ENCODE results near the gene SPTBN4.

The SPTBN4 gene

DNA sequence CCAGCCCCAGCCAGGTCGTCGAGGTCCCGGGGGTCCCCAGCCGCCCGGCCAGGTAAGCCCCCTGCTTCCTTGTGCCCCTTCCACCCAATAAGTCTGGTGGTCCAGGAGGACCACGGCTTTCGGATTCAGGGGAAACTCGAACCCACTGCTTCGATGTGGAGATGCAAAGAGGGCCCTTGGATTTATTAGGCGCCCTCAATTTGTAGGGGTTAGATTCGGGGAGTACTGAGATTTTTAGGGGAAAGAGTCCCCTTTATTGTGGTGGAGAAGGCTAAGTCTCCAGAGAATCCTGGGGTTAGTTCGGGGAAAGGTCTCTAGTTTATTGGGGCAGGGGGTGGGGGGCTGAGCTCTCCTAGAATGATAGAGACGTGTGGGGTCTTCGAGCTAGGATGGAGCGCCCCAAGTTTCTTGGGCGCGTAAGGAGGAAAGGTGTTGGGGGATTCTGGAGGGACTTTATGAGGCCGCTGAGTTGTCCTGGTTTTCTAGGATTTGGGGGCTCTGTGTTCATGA lies 130.6 kb downstream of the SPTBN4 start (continued):
- TF ChIP-seq, protein P1, sequence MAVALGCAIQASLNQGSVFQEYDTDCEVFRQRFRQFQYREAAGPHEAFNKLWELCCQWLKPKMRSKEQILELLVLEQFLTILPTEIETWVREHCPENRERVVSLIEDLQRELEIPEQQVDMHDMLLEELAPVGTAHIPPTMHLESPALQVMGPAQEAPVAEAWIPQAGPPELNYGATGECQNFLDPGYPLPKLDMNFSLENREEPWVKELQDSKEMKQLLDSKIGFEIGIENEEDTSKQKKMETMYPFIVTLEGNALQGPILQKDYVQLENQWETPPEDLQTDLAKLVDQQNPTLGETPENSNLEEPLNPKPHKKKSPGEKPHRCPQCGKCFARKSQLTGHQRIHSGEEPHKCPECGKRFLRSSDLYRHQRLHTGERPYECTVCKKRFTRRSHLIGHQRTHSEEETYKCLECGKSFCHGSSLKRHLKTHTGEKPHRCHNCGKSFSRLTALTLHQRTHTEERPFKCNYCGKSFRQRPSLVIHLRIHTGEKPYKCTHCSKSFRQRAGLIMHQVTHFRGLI (tag by site-specific recombination; IDR thresholded peaks at IDR 0.05): peak; percentile 16; the same call in 1 of the 2 replicates
- no peak for TF ChIP-seq ZEB2 (tag by site-specific recombination; IDR thresholded peaks at IDR 0.05)
- no peak for TF ChIP-seq ZNF354C (tag by site-specific recombination; IDR thresholded peaks at IDR 0.05; ENCODE audit: borderline replicate concordance, low read depth)

GRCh38 chr19:40598121-40598917 lies 131.5 kb downstream of the SPTBN4 start:
- Histone ChIP-seq H3K36me3 (ENCODE audit: control insufficient read depth in 2 of 2, insufficient read depth in 1 of 2, low read length in 2 of 2) (no peaks in the 10 kb centered on the region), H3K4me1 (ENCODE audit: control insufficient read depth, insufficient read depth, low read length) (peaks cover 57% of the 10 kb centered on the region), H3K4me3 (ENCODE audit: low read depth, low read length) (peak overlapping the region; percentile 33), H3K27ac (ENCODE audit: extremely low read depth, low read depth, low read length) (peak overlapping the region; percentile 60; the same call in 1 of the 2 replicates), H3K9me3 (ENCODE audit: control insufficient read depth, insufficient read depth, low read depth, low read length) (no peaks in the 10 kb centered on the region)
- ChIA-PET POLR2A (interaction anchor here (0.7 to 2.3 kb wide), 10 partner anchors 26 to 203 kb away, joined by 3 to 15 read pairs (median 4); partner anchors contain the start of gene SERTAD1), CTCF (interaction anchor here (0.5 to 20.7 kb wide), 31 partner anchors 10 to 1197 kb away, joined by 3 to 470 read pairs (median 4); partner anchors contain the start of genes BLVRB and SERTAD1)
- TF ChIP-seq TCF7L2 (IDR thresholded peaks at IDR 0.05; ENCODE audit: borderline replicate concordance, low read depth, low read length) (no peak), ZNF280C (tag by site-specific recombination; IDR thresholded peaks at IDR 0.05) (no peak), ZSCAN4 (tag by site-specific recombination; IDR thresholded peaks at IDR 0.05) (peak; percentile 68), ZIC2 (tag by site-specific recombination; IDR thresholded peaks at IDR 0.05) (peak; percentile 78), ZNF140 (tag by site-specific recombination; IDR thresholded peaks at IDR 0.05) (no peak), ZNF26 (tag by site-specific recombination; IDR thresholded peaks at IDR 0.05) (no peak), ZSCAN23 (tag by site-specific recombination; IDR thresholded peaks at IDR 0.05) (peak; percentile 93; the same call in 1 of the 2 replicates), ZFHX2 (tag by site-specific recombination; conservative IDR thresholded peaks at IDR 0.05) (peak; percentile 93), ZFP41 (tag by site-specific recombination; IDR thresholded peaks at IDR 0.05; ENCODE audit: borderline replicate concordance) (no peak), ZSCAN5A (tag by site-specific recombination; IDR thresholded peaks at IDR 0.05) (0 out of 2 replicates have a peak, but pooled peaks have one; percentile 63), ZNF148 (tag by site-specific recombination; IDR thresholded peaks at IDR 0.05; ENCODE audit: borderline replicate concordance) (peak; percentile 86), ZSCAN16 (tag by site-specific recombination; IDR thresholded peaks at IDR 0.05) (peak; percentile 14; the same call in 1 of the 2 replicates), ZNF394 (tag by site-specific recombination; IDR thresholded peaks at IDR 0.05; ENCODE audit: borderline replicate concordance) (peak; percentile 70), ZNF768 (tag by site-specific recombination; IDR thresholded peaks at IDR 0.05) (no peak), ZNF302 (tag by site-specific recombination; IDR thresholded peaks at IDR 0.05; ENCODE audit: low read depth) (0 out of 2 replicates have a peak, but pooled peaks have one; percentile 5)
- TF ChIP-seq, protein P2, sequence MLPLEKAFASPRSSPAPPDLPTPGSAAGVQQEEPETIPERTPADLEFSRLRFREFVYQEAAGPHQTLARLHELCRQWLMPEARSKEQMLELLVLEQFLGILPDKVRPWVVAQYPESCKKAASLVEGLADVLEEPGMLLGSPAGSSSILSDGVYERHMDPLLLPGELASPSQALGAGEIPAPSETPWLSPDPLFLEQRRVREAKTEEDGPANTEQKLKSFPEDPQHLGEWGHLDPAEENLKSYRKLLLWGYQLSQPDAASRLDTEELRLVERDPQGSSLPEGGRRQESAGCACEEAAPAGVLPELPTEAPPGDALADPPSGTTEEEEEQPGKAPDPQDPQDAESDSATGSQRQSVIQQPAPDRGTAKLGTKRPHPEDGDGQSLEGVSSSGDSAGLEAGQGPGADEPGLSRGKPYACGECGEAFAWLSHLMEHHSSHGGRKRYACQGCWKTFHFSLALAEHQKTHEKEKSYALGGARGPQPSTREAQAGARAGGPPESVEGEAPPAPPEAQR (tag by site-specific recombination; IDR thresholded peaks at IDR 0.05): peak; percentile 91; the same call in 1 of the 2 replicates

All from HEK293 (cell line).